Measurements from ENCODE around the gene GCGR.

DNA sequence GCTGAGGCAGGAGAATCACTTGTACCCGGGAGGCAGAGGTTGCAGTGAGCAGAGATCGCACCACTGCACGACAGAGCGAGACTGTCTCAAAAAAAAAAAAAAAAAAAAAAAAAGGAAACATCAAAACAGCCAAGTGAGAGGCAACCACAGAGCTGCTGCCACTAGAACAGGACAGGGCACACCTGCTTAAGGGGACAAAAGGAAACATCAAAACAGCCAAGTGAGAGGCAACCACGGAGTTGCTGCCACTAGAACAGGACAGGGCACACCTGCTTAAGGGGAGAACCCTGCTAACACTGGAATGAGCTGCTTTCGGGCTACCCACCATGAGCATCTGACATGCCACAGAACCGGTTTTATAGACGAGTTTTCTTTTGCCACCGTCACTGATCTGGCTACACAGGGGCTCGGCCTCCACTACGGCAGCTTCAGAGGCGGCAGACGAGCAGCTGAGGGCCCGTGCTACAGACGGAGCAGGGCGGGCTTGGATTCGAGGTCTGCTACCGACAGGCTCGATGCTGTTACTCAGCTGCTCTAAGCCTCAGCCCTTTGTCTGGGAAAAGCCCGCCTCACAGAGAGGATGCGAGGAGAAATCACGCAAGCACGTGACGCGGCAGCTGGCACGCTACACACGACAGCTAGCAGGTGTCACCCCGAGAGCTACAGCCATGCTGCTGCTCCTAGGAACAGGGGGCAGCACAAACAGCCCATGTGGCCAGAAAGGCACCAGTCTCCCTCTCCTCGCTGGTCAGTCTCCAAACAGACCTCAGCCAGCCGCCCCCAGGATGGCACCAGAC lies 54.4 kb downstream of the GCGR start:
- TF ChIP-seq POLR2AphosphoS5 (IDR thresholded peaks at IDR 0.05) (no peak), POLR2A (IDR thresholded peaks at IDR 0.05) (no peak), EP300 (IDR thresholded peaks at IDR 0.05) (no peak)
- TF ChIP-seq, protein P1, sequence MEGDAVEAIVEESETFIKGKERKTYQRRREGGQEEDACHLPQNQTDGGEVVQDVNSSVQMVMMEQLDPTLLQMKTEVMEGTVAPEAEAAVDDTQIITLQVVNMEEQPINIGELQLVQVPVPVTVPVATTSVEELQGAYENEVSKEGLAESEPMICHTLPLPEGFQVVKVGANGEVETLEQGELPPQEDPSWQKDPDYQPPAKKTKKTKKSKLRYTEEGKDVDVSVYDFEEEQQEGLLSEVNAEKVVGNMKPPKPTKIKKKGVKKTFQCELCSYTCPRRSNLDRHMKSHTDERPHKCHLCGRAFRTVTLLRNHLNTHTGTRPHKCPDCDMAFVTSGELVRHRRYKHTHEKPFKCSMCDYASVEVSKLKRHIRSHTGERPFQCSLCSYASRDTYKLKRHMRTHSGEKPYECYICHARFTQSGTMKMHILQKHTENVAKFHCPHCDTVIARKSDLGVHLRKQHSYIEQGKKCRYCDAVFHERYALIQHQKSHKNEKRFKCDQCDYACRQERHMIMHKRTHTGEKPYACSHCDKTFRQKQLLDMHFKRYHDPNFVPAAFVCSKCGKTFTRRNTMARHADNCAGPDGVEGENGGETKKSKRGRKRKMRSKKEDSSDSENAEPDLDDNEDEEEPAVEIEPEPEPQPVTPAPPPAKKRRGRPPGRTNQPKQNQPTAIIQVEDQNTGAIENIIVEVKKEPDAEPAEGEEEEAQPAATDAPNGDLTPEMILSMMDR (IDR thresholded peaks at IDR 0.05) = no peak
